ENCODE measurements around the gene ABCD1.

Gene ABCD1

DNA sequence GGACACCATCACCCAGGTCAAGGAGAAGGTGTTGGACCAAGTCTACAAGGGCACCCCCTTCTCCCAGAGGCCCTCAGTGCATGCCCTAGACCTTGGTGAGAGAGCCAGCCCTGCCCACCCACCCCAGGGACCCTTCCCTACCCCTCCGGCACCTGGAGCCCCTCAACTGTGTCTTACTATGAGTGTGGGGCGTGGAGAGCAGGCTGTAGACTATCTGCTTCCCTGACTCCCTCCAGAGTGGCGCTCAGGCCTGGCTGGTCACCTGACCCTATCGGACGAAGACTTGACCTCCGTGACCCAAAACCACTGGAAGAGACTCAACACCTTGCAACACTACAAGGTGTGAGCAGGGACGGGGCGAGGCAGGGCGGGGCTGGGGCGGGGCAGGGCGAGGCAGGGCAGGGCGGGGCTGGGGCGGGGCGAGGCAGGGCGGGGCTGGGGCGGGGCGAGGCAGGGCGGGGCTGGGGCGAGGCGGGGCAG is 51.5 kb downstream of the ABCD1 start:
- no peaks in the 10 kb centered on the region for H3K4me1 ChIP-seq (ENCODE audit: insufficient read depth, low read length, poor library complexity, severe bottlenecking)
- H3K79me2 ChIP-seq (ENCODE audit: insufficient read depth, low read length) = no peaks in the 10 kb centered on the region
- H3K27me3 ChIP-seq (ENCODE audit: insufficient read depth, low read length, poor library complexity, severe bottlenecking) = no peaks in the 10 kb centered on the region
- TF ChIP-seq, protein P1, sequence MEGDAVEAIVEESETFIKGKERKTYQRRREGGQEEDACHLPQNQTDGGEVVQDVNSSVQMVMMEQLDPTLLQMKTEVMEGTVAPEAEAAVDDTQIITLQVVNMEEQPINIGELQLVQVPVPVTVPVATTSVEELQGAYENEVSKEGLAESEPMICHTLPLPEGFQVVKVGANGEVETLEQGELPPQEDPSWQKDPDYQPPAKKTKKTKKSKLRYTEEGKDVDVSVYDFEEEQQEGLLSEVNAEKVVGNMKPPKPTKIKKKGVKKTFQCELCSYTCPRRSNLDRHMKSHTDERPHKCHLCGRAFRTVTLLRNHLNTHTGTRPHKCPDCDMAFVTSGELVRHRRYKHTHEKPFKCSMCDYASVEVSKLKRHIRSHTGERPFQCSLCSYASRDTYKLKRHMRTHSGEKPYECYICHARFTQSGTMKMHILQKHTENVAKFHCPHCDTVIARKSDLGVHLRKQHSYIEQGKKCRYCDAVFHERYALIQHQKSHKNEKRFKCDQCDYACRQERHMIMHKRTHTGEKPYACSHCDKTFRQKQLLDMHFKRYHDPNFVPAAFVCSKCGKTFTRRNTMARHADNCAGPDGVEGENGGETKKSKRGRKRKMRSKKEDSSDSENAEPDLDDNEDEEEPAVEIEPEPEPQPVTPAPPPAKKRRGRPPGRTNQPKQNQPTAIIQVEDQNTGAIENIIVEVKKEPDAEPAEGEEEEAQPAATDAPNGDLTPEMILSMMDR (conservative IDR thresholded peaks at IDR 0.05; ENCODE audit: low read length) = no peak
- no peak for TF ChIP-seq EZH2phosphoT487 (IDR thresholded peaks at IDR 0.05; ENCODE audit: borderline replicate concordance)
- H4K20me1 ChIP-seq (ENCODE audit: insufficient read depth, low read length, poor library complexity, severe bottlenecking) = no peaks in the 10 kb centered on the region
- no peaks in the 10 kb centered on the region for H3F3A ChIP-seq (ENCODE audit: low read depth)
- no peak overlapping the region for H2AFZ ChIP-seq (ENCODE audit: low read length)
- H3K36me3 ChIP-seq (ENCODE audit: insufficient read depth, low read length) = no peaks in the 10 kb centered on the region
- H3K4me2 ChIP-seq (ENCODE audit: low read depth, low read length, poor library complexity, severe bottlenecking) = no peak overlapping the region
- H3K9ac ChIP-seq (ENCODE audit: low read depth, low read length, poor library complexity, severe bottlenecking) = no peak overlapping the region
- H3K9me2 ChIP-seq (replicated peaks; ENCODE audit: low read depth, low read length) = no peaks in the 10 kb centered on the region
- no peak overlapping the region for H3K4me3 ChIP-seq (ENCODE audit: low read length, poor library complexity, severe bottlenecking)
- no peaks in the 10 kb centered on the region for H3K9me3 ChIP-seq (ENCODE audit: insufficient read depth, low read depth, low read length)

- Histone ChIP-seq H3K79me2 (ENCODE audit: insufficient read depth, low read length) (no peaks in the 10 kb centered on the region), H3K36me3 (ENCODE audit: insufficient read depth, low read length) (no peaks in the 10 kb centered on the region), H3K9me3 (ENCODE audit: insufficient read depth, low read depth, low read length) (no peaks in the 10 kb centered on the region), H4K20me1 (ENCODE audit: insufficient read depth, low read length, poor library complexity, severe bottlenecking) (no peaks in the 10 kb centered on the region), H2AFZ (ENCODE audit: low read length) (no peak overlapping the region), H3K4me3 (ENCODE audit: low read length, poor library complexity, severe bottlenecking) (no peak overlapping the region), H3K4me1 (ENCODE audit: insufficient read depth, low read length, poor library complexity, severe bottlenecking) (no peaks in the 10 kb centered on the region), H3K9me2 (replicated peaks; ENCODE audit: low read depth, low read length) (no peaks in the 10 kb centered on the region), H3K9ac (ENCODE audit: low read depth, low read length, poor library complexity, severe bottlenecking) (no peak overlapping the region), H3F3A (ENCODE audit: low read depth) (no peaks in the 10 kb centered on the region), H3K4me2 (ENCODE audit: low read depth, low read length, poor library complexity, severe bottlenecking) (no peak overlapping the region), H3K27me3 (ENCODE audit: insufficient read depth, low read length, poor library complexity, severe bottlenecking) (no peaks in the 10 kb centered on the region)
- TF ChIP-seq, protein P1 (conservative IDR thresholded peaks at IDR 0.05; ENCODE audit: low read length) = no peak
- TF ChIP-seq EZH2phosphoT487 (IDR thresholded peaks at IDR 0.05; ENCODE audit: borderline replicate concordance) = no peak
These were observed 52.0 kb downstream of the ABCD1 start for GRCh38 chrX:153776611-153777045.

DNA sequence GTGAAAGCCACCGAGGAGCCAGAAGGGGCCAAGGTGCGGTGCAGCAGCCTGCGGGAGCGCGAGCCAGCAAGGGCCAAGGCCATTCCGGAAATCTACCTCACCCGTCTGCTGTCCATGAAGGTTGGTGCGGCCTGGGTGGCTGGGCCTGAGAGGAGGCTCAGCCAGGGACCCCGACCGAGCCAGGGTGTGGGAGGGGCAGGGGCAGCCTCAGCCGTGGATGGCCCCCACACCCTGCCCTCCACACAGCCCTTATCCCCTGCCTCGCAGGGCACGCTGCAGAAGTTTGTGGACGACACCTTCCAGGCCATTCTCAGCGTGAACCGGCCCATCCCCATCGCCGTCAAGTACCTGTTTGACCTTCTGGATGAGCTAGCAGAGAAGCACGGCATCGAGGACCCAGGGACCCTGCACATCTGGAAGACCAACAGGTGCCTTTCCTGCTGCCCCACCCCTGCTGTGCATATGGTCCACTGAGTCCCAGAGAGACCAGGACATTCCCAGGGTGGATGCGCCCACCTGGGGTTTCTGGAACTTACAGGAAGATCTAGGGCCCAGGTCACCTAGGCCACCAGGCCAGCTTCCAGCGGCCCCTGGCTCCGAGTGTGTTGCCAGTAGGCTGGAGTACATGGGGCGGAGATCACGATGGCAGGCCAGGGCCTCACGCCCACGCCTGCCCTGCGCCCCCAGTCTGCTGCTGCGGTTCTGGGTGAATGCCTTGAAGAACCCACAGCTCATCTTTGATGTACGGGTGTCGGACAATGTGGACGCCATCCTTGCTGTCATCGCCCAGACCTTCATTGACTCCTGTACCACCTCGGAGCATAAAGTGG is 52.8 kb downstream of the ABCD1 start:
- Histone ChIP-seq H3K36me3 (ENCODE audit: insufficient read depth, low read length) (no peaks in the 10 kb centered on the region), H3K27me3 (ENCODE audit: insufficient read depth, low read length, poor library complexity, severe bottlenecking) (no peaks in the 10 kb centered on the region), H2AFZ (ENCODE audit: low read length) (no peak overlapping the region), H3K9ac (ENCODE audit: low read depth, low read length, poor library complexity, severe bottlenecking) (no peak overlapping the region), H3F3A (ENCODE audit: low read depth) (no peaks in the 10 kb centered on the region), H3K79me2 (ENCODE audit: insufficient read depth, low read length) (no peaks in the 10 kb centered on the region), H3K9me3 (ENCODE audit: insufficient read depth, low read depth, low read length) (no peaks in the 10 kb centered on the region), H3K4me3 (ENCODE audit: low read length, poor library complexity, severe bottlenecking) (no peak overlapping the region), H3K9me2 (replicated peaks; ENCODE audit: low read depth, low read length) (no peaks in the 10 kb centered on the region), H4K20me1 (ENCODE audit: insufficient read depth, low read length, poor library complexity, severe bottlenecking) (no peaks in the 10 kb centered on the region), H3K4me1 (ENCODE audit: insufficient read depth, low read length, poor library complexity, severe bottlenecking) (no peaks in the 10 kb centered on the region), H3K4me2 (ENCODE audit: low read depth, low read length, poor library complexity, severe bottlenecking) (no peak overlapping the region)
- no peak for TF ChIP-seq EZH2phosphoT487 (IDR thresholded peaks at IDR 0.05; ENCODE audit: borderline replicate concordance)
